Fibroblast of pulmonary artery (primary cell): ENCODE data around the gene HSF2BP.

Experiments used
- DNase-seq: peaks from one replicate; pipeline ENCODE4 v3.0.0-alpha.2; 2010; ENCODE audit warnings: low read depth
- H3K4me3 ChIP-seq: replicated peaks from 2 replicates; pipeline ENCODE4 v1.5.1; 2011; ENCODE audit warnings: low read depth, mild to moderate bottlenecking, control low read depth, low read length, moderate library complexity
- TF ChIP-seq, protein P1 (sequence below): IDR thresholded peaks from 2 replicates; pipeline ENCODE4 v1.5.1; 2011; ENCODE audit warnings: mild to moderate bottlenecking, control low read depth, low read length, inconsistent platforms; ENCODE audit errors: missing control alignments

The HSF2BP gene

GRCh38 chr21:43643193-43643592, 16.1 kb downstream of the HSF2BP start:
- TF ChIP-seq, protein P1, sequence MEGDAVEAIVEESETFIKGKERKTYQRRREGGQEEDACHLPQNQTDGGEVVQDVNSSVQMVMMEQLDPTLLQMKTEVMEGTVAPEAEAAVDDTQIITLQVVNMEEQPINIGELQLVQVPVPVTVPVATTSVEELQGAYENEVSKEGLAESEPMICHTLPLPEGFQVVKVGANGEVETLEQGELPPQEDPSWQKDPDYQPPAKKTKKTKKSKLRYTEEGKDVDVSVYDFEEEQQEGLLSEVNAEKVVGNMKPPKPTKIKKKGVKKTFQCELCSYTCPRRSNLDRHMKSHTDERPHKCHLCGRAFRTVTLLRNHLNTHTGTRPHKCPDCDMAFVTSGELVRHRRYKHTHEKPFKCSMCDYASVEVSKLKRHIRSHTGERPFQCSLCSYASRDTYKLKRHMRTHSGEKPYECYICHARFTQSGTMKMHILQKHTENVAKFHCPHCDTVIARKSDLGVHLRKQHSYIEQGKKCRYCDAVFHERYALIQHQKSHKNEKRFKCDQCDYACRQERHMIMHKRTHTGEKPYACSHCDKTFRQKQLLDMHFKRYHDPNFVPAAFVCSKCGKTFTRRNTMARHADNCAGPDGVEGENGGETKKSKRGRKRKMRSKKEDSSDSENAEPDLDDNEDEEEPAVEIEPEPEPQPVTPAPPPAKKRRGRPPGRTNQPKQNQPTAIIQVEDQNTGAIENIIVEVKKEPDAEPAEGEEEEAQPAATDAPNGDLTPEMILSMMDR: no peak
- no peak for DNase-seq
- H3K4me3 ChIP-seq: no peak overlapping the region

GRCh38 chr21:43640400-43640799, 18.9 kb downstream of the HSF2BP start:
- TF ChIP-seq, protein P1: no peak
- no peak overlapping the region for H3K4me3 ChIP-seq
- no peak for DNase-seq

GRCh38 chr21:43639470-43640353, 19.6 kb downstream of the HSF2BP start:
- DNase-seq: peak; percentile 94
- TF ChIP-seq, protein P1: no peak
- no peak overlapping the region for H3K4me3 ChIP-seq

- no peak for DNase-seq
- TF ChIP-seq, protein P1: no peak
These were observed 21.6 kb downstream of the HSF2BP start for GRCh38 chr21:43637530-43638158.

DNA sequence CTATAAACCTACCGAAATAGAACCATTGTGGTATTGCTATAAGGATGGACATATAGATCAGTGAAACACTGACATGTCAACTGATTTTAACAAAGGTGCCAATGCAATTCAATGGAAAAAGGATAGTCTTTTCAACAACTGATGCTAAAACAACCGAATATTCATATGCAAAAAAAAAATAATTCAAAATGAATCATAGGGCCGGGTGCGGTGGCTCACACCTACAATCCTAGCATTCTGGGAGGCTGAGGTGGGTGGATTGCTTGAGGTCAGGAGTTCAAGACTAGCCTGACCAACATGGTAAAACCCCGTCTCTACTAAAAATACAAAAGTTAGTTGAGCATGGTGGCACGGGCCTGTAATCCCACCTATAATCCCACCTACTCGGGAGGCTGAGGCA, 23.9 kb downstream of the HSF2BP start:
- H3K4me3 ChIP-seq: no peak overlapping the region
- no peak for DNase-seq
- TF ChIP-seq, protein P1: no peak

More at GRCh38 chr21:43637530-43638158, 21.6 kb downstream of the HSF2BP start:
- no peak overlapping the region for H3K4me3 ChIP-seq

- peak; percentile 12 for DNase-seq
- TF ChIP-seq, protein P1: no peak
- no peak overlapping the region for H3K4me3 ChIP-seq
These were observed 24.7 kb downstream of the HSF2BP start for GRCh38 chr21:43634618-43635017.
